WI38 (cell line): Measurements from ENCODE around the gene YDJC.

Experiments
- H3K4me3 ChIP-seq: 2 replicates; pipeline ENCODE4 v1.5.1; 2011; ENCODE audit warnings: low read depth, mild to moderate bottlenecking, control low read depth, low read length
- CTCF ChIP-seq: IDR thresholded peaks from 2 replicates; pipeline ENCODE4 v1.5.1; 2012; ENCODE audit warnings: low read depth, mild to moderate bottlenecking, control low read depth, low read length

The YDJC gene

GRCh38 chr22:21594865-21595452 lies 34.9 kb downstream of the YDJC start:
- H3K4me3 ChIP-seq: no peak overlapping the region
- no peak for TF ChIP-seq CTCF

- TF ChIP-seq CTCF: 0 out of 2 replicates have a peak, but pooled peaks have one; percentile 30
- no peak overlapping the region for H3K4me3 ChIP-seq
These were observed 36.2 kb downstream of the YDJC start for GRCh38 chr22:21593406-21594232.

GRCh38 chr22:21592422-21592821 lies 37.4 kb downstream of the YDJC start:
- H3K4me3 ChIP-seq: no peak overlapping the region
- TF ChIP-seq CTCF: no peak

- H3K4me3 ChIP-seq: no peak overlapping the region
- no peak for TF ChIP-seq CTCF
These were observed 38.1 kb downstream of the YDJC start for GRCh38 chr22:21591695-21592094.

- TF ChIP-seq CTCF: no peak
- no peak overlapping the region for H3K4me3 ChIP-seq
These were observed 38.8 kb downstream of the YDJC start for GRCh38 chr22:21590809-21591641.

GRCh38 chr22:21589396-21589795 lies 40.4 kb downstream of the YDJC start:
- no peak for TF ChIP-seq CTCF
- no peak overlapping the region for H3K4me3 ChIP-seq
